HK-2 (cell line): ENCODE measurements around the gene HEBP1.
A peak's percentile ranks its signal among the peaks of the same experiment; 100 is the strongest.

Experiments used
- DNase-seq: peaks from one replicate; pipeline ENCODE4 v3.0.0-alpha.2; 2018; ENCODE audit not compliant: unreplicated experiment

HEBP1 gene

GRCh38 chr12:13023811-13024530 is 23.9 kb upstream of the HEBP1 start:
- no peak for DNase-seq

DNA sequence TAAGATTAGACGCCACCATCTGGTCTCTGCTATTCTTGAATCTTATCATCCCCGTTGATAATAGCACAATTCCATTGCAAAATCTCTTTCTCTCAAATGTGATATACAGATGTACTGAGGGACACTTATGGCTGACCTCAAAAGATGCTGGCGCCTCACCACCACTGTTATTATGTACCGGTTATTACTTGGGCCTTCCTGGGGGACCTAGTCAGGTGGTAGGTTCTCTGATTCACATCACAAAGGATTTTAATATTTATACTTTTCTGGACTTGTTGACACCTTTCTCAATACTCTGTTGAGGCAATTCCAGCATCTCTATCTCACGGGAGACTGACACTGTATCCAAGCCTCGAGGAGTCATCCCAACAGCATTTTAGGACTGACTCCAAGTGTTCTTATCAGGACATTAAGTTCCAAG is 22.8 kb upstream of the HEBP1 start:
- DNase-seq: no peak

- no peak for DNase-seq
These were observed 11.0 kb upstream of the HEBP1 start for GRCh38 chr12:13011098-13011497.

GRCh38 chr12:13008741-13009380 is 8.8 kb upstream of the HEBP1 start:
- no peak for DNase-seq

DNA sequence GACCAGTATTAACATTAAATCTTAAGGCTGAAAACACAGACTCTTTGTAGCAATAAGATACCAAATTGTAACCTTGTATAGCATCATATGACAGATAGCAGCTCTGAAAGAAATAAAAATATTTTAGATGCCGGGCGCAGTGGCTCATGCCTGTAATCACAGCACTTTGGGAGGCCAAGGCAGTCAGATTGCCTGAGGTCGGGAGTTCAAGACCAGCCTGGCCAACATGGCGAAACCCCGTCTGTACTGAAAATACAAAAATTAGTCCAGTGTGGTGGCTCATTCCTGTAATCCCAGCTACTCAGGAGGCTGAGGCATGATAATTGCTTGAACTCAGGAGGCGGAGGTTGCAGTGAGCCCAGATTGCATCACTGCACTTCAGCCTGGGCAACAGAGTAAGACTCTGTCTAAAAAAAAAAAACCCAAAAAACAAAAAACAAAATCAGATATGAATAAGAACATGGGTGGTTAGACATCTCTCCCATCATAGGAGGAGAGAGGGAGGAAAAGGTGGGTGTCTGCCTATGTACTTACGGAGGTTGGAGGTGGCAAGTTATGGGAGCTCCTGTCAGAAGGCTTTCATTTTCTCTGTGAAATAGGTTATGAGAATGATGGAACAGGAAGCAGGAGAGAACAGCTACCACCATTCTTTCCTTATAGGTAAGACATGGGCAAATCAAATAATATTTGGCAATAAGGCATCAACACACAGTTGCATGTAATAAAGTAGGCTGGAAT is 7.6 kb upstream of the HEBP1 start:
- DNase-seq: no peak

GRCh38 chr12:13005649-13006048 is 5.6 kb upstream of the HEBP1 start:
- no peak for DNase-seq

- no peak for DNase-seq
These were observed 4.9 kb upstream of the HEBP1 start for GRCh38 chr12:13004986-13005385.

DNA sequence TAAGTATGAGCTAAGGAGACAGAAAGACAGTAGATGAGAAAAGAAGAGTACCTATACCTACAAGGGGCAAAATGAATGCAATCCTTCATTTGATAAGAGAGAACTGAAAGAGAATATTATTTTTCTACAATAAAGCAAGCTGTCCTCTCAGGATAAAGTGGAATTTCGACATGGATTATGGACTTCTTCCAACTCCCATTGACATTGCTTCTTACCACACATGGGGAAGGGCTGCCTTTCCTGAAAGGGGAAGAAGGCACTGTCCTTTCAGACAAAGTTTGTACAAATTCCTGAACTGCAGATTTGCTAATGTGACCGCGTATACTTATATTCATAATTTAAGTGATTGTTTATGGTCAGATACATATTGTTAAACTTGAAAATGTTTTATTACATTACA is 4.3 kb upstream of the HEBP1 start:
- no peak for DNase-seq

GRCh38 chr12:13002301-13003097 is 2.4 kb upstream of the HEBP1 start:
- DNase-seq: no peak

- no peak for DNase-seq
These were observed 1.6 kb upstream of the HEBP1 start for GRCh38 chr12:13001775-13002040.

- peak; percentile 70 for DNase-seq
These were observed 1.1 kb upstream of the HEBP1 start for GRCh38 chr12:13000925-13001774.

GRCh38 chr12:13000616-13000924 is 505 bp upstream of the HEBP1 start:
- no peak for DNase-seq

DNA sequence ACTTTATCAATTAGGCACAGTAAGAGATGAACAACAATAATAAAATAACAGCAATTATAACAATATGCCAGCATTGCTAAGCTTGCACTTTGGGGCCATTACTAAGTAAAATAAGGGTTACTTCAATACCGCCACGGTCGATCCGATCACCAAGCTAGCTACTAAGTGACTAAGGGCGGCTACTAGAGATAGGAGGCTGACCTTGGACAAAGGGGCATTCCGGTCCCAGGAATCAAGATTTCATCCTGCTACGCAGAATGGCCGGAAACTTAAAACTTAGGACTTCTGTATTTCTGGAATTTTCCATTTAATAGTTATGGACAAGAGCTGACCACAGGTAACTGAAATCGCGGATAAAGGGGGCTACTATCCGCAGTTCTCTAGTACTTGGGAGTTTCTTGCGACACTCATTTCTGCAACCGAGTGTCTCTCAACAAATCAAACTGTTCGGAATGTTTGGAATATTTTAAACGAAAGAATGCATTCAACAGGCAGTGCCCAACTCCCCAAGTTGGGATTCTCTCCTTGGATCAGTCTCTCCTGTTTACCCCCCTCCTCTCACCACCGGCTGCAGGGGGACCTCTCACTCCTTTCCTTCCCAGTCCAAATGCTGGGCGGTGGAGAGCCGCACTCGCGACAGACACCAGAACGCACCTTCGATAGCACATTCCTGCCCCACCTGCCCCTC is 650 bp downstream of the HEBP1 start:
- DNase-seq: peak; percentile 35

DNA sequence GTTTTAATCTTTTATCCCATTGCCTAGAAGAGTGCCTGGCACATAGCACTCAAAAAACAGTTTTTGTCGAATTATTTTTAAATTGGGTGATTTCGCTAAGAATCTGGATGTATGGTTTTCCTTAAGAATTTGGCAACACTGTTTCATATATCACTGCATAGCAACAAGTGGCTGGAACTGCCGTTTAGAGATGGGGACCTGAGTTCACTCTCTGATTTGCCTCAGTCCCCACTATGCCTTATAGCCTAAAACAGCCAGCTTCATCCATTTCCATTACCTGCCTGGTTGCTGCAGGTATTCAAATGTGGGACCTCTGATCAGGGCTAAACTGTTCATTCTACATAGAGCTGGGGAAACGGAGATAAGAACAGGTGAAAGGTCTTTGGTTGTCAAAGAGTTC is 1.8 kb downstream of the HEBP1 start:
- DNase-seq: no peak

DNA sequence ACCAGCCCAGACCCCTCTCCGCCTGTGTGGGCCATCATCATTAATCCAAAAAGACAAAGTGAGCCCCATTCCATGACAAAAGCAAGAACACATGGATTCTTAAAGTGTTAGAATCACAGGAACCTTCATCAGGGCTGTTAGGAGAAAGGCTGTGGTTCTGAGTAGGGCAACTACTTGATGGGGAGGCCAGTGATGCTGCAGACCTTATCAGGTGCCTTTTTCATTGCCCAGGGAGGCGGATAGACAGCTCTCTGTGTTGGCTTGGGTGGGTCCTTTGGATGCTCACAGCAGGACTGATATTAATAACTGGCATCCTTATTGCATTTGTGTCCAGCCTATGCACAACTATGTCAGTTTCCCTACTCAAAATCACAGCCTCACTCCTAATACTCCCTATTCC is 2.3 kb downstream of the HEBP1 start:
- DNase-seq: no peak

DNA sequence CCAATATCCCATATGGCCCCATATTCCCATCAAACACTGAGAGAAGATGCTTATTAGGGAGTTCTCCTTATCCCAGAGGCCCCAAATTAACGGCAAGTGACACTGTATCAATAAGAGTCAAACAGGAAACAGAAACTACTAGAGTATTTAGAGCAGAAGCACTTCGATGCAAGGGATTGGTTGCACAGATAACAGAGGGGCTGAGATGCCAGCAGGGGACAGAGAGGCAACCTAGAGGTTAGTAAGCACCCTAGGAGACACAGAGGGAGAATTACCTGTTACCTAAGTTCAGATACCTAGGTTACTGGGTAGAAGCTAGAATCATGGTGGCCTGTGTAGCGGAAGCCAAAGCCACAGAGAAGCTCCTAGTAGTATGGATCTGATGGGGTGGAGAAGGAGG is 2.9 kb downstream of the HEBP1 start:
- no peak for DNase-seq

DNA sequence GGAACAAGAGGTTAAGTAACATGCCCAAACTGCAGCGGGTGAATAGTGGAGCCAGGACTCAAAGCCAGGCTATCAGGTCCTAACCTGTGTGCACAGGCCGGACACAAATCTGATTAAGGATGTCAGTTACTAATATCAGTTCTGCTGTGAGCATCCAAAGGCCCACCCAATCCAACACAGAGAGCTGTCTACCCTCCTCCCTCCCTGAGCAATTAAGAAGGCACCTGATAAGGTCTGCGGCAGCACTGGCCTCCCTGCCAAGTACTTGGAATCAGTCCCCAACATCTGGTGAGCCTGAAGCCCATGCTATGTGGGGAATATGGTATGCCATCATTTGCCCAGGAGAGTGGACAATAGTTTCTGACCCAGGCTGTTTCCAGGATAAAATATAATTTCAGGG is 3.9 kb downstream of the HEBP1 start:
- no peak for DNase-seq

DNA sequence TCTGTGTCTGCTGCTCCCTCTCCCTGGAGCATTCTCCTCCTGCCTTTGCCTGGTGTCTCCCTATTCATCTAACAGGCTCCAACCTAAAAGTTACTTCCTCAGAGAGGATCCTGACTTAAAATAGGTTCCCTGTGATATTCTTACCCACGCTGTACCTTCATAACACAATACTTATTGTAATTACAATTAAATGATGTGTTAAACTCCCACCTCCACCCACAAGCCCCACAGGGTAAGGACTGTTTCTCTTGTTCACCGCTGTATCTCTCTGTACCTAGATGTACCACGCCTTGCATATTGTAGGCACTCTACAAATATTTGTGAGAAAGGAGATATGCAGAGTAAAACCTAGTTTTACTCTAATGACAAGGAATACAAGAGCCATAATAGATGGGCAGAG is 5.0 kb downstream of the HEBP1 start:
- no peak for DNase-seq

- no peak for DNase-seq
These were observed 6.7 kb downstream of the HEBP1 start for GRCh38 chr12:12993367-12993766.

GRCh38 chr12:12992418-12993130 is 7.5 kb downstream of the HEBP1 start:
- DNase-seq: peak; percentile 53
